ENCODE measurements around the gene C9orf153. TPM values are rescaled to one million over a fixed set of nuclear protein-coding genes. Genes with fewer than 3 reads are reported as not detected.

The C9orf153 gene
- total RNA-seq, 4 donors from 2014 or later, result 0.48 TPM; not detected in 3

- no peaks in the 10 kb centered on the region for H3K4me1 ChIP-seq
- no peak for TF ChIP-seq EP300 (IDR thresholded peaks at IDR 0.05; ENCODE audit: low read depth)
- TF ChIP-seq CTCF (IDR thresholded peaks at IDR 0.05), result no peak
- no peak for TF ChIP-seq POLR2A (IDR thresholded peaks at IDR 0.05)
- no peak for TF ChIP-seq POLR2AphosphoS5 (IDR thresholded peaks at IDR 0.05)
- in situ Hi-C loops (cut with MboI; ENCODE audit: low pct_ligation_motif_present in 1 of 4, low pct_unique_long_range_greater_than_20kb in 1 of 4, low sequenced_read_pairs in 3 of 4) (no loop called here), intact Hi-C loops (cut with DNase I; ENCODE audit: low total_unique reads) (no loop called here)
- no peaks in the 10 kb centered on the region for H3K36me3 ChIP-seq
- no peaks in the 10 kb centered on the region for H3K9me3 ChIP-seq
- H3K27me3 ChIP-seq, result no peaks in the 10 kb centered on the region
- no peak overlapping the region for H3K27ac ChIP-seq
- DNase-seq, result no peak
- 88 to 100% methylated on average over 3 to 4 of the region's 4 CpGs for WGBS, 2 donors (ENCODE audit: low coverage in 1 of 2)
- no peak overlapping the region for H3K4me3 ChIP-seq
Observed at GRCh38 chr9:86222667-86223066, 36.8 kb downstream of the C9orf153 start.

GRCh38 chr9:86219606-86220005 is 39.9 kb downstream of the C9orf153 start:
- in situ Hi-C loops (cut with MboI; ENCODE audit: low pct_ligation_motif_present in 1 of 4, low pct_unique_long_range_greater_than_20kb in 1 of 4, low sequenced_read_pairs in 3 of 4) (no loop called here), intact Hi-C loops (cut with DNase I; ENCODE audit: low total_unique reads) (no loop called here)
- Histone ChIP-seq H3K27ac (no peak overlapping the region), H3K9me3 (no peaks in the 10 kb centered on the region), H3K36me3 (no peaks in the 10 kb centered on the region), H3K4me1 (no peaks in the 10 kb centered on the region), H3K4me3 (no peak overlapping the region), H3K27me3 (no peaks in the 10 kb centered on the region)
- TF ChIP-seq EP300 (IDR thresholded peaks at IDR 0.05; ENCODE audit: low read depth), result no peak
- no peak for TF ChIP-seq POLR2A (IDR thresholded peaks at IDR 0.05)
- TF ChIP-seq CTCF (IDR thresholded peaks at IDR 0.05), result no peak
- TF ChIP-seq POLR2AphosphoS5 (IDR thresholded peaks at IDR 0.05), result no peak
- no peak for DNase-seq
- WGBS, 2 donors (ENCODE audit: low coverage in 1 of 2), result 73 to 83% methylated on average over 2 to 3 of the region's 3 CpGs

DNA sequence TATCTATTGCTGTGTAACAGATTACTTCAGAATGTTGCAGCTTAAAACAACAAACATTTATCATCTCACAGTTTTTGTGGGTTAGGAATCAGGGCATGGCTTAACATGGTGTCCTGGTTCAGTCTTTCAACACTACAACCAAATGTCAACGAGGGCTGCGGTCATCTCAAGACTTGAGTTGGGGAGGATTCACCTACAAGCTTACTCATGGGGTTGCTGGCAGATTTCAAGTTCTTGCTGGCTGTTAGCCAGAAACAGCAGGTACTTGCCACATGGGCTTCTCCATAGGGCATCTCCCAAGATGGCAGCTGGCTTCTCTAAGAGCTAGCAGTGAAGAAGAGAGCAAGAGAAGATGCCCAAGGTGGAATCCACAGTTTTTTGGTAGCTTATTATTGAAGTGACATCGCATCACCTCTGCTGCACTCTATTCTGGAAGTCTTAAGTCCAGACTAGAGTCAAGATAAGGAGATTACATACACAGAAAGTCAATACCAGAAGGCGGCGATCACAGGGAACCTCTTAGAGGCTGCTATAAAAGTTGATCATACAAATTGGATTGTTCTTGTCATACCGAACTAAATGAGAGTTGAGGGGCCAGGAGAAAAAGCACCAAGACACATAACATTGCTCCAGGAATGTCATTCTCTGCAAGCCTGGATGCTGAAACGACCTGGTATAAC is 42.2 kb downstream of the C9orf153 start:
- in situ Hi-C loops (cut with MboI; ENCODE audit: low pct_ligation_motif_present in 1 of 4, low pct_unique_long_range_greater_than_20kb in 1 of 4, low sequenced_read_pairs in 3 of 4) (no loop called here), intact Hi-C loops (cut with DNase I; ENCODE audit: low total_unique reads) (no loop called here)
- Histone ChIP-seq H3K27me3 (no peaks in the 10 kb centered on the region), H3K9me3 (no peaks in the 10 kb centered on the region), H3K4me1 (no peaks in the 10 kb centered on the region), H3K27ac (no peak overlapping the region), H3K36me3 (no peaks in the 10 kb centered on the region), H3K4me3 (no peak overlapping the region)
- DNase-seq, result no peak
- 78 to 91% methylated on average over 4 to 7 of the region's 7 CpGs for WGBS, 2 donors (ENCODE audit: low coverage in 1 of 2)
- TF ChIP-seq CTCF (IDR thresholded peaks at IDR 0.05) (no peak), POLR2A (IDR thresholded peaks at IDR 0.05) (no peak), POLR2AphosphoS5 (IDR thresholded peaks at IDR 0.05) (no peak), EP300 (IDR thresholded peaks at IDR 0.05; ENCODE audit: low read depth) (no peak)

GRCh38 chr9:86207193-86207592 is 52.3 kb downstream of the C9orf153 start:
- in situ Hi-C loops (cut with MboI; ENCODE audit: low pct_ligation_motif_present in 1 of 4, low pct_unique_long_range_greater_than_20kb in 1 of 4, low sequenced_read_pairs in 3 of 4), result no loop called here
- no peak for DNase-seq
- intact Hi-C loops (cut with DNase I; ENCODE audit: low total_unique reads), result no loop called here
- H3K27me3 ChIP-seq, result no peaks in the 10 kb centered on the region
- no peaks in the 10 kb centered on the region for H3K4me1 ChIP-seq
- TF ChIP-seq POLR2A (IDR thresholded peaks at IDR 0.05) (no peak), CTCF (IDR thresholded peaks at IDR 0.05) (no peak), EP300 (IDR thresholded peaks at IDR 0.05; ENCODE audit: low read depth) (no peak), POLR2AphosphoS5 (IDR thresholded peaks at IDR 0.05) (no peak)
- H3K9me3 ChIP-seq, result no peaks in the 10 kb centered on the region
- 75 to 76% methylated on average over 5 of the region's 5 CpGs for WGBS, 2 donors (ENCODE audit: low coverage in 1 of 2)
- H3K36me3 ChIP-seq, result no peaks in the 10 kb centered on the region
- no peak overlapping the region for H3K4me3 ChIP-seq
- H3K27ac ChIP-seq, result no peak overlapping the region

All from transverse colon (tissue), 4 donors.